Suppressor macrophage treated with lipopolysaccharide for 4 hours (primary cell): ENCODE measurements around the gene RPS19.
A peak's percentile ranks its signal among the peaks of the same experiment; 100 is the strongest.

Source experiments
- DNase-seq: peaks from one replicate; pipeline ENCODE4 v3.0.0-alpha.2; 2020

The RPS19 gene

GRCh38 chr19:41859618-41860418 is at the start of gene RPS19:
Gene RPS19, plus strand, starts transcription at chr19:41860255. Its CDS starts 520 bp downstream, at chr19:41860775.
- DNase-seq, result peak; percentile 100

- no peak for DNase-seq
Measured at GRCh38 chr19:41810301-41810700, 49.8 kb upstream of the RPS19 start.

- DNase-seq, result peak; percentile 88
Measured at GRCh38 chr19:41811036-41811435, 49.0 kb upstream of the RPS19 start.

GRCh38 chr19:41811981-41812380 is 48.1 kb upstream of the RPS19 start:
- DNase-seq, result no peak

- no peak for DNase-seq
Measured at GRCh38 chr19:41813911-41814310, 46.1 kb upstream of the RPS19 start.

- DNase-seq, result no peak
Measured at GRCh38 chr19:41815301-41815700, 44.8 kb upstream of the RPS19 start.

- DNase-seq, result no peak
Measured at GRCh38 chr19:41816761-41817160, 43.3 kb upstream of the RPS19 start.

- DNase-seq, result peak; percentile 78
Measured at GRCh38 chr19:41821003-41821735, 38.9 kb upstream of the RPS19 start.

- no peak for DNase-seq
Measured at GRCh38 chr19:41837981-41838708, 21.9 kb upstream of the RPS19 start.

GRCh38 chr19:41839211-41839610 is 20.8 kb upstream of the RPS19 start:
- DNase-seq, result no peak

- no peak for DNase-seq
Measured at GRCh38 chr19:41843371-41843770, 16.7 kb upstream of the RPS19 start.

GRCh38 chr19:41844601-41845000 is 15.5 kb upstream of the RPS19 start, which contains the start of gene LYPD4:
Gene LYPD4, minus strand, starts transcription at chr19:41844683. Its CDS starts 5,398 bp downstream, at chr19:41839285.
- DNase-seq, result no peak

GRCh38 chr19:41845001-41845050 is 15.2 kb upstream of the RPS19 start, which contains the start of gene DMRTC2:
Gene DMRTC2, plus strand, starts transcription at chr19:41845042. Its CDS starts 2,387 bp downstream, at chr19:41847429.
- no peak for DNase-seq

GRCh38 chr19:41845051-41845590 is 14.9 kb upstream of the RPS19 start:
- no peak for DNase-seq

- DNase-seq, result no peak
Measured at GRCh38 chr19:41847351-41848105, 12.5 kb upstream of the RPS19 start.

- DNase-seq, result no peak
Measured at GRCh38 chr19:41848666-41849065, 11.4 kb upstream of the RPS19 start.

GRCh38 chr19:41849067-41849466 is 11.0 kb upstream of the RPS19 start:
- DNase-seq, result no peak

GRCh38 chr19:41850381-41850780 is 9.7 kb upstream of the RPS19 start:
- DNase-seq, result no peak

GRCh38 chr19:41851456-41851855 is 8.6 kb upstream of the RPS19 start:
- no peak for DNase-seq

- no peak for DNase-seq
Measured at GRCh38 chr19:41853344-41853743, 6.7 kb upstream of the RPS19 start.

- DNase-seq, result no peak
Measured at GRCh38 chr19:41853768-41854167, 6.3 kb upstream of the RPS19 start.

GRCh38 chr19:41859213-41859617 is 840 bp upstream of the RPS19 start:
- no peak for DNase-seq
